Neuron (in vitro differentiated cells): ENCODE measurements around the gene GPR84.
"Not testable (repeated sequence)": the region's sequence is repeated elsewhere in the genome, so short reads cannot be mapped to it uniquely, and the experiment has no call there.

ENCODE experiments used
- H2AFZ ChIP-seq: one replicate; pipeline ENCODE4 v1.6.1; 2013; ENCODE audit warnings: low read depth, mild to moderate bottlenecking, inconsistent platforms, low read length, moderate library complexity
- H3K27me3 ChIP-seq: one replicate; pipeline ENCODE4 v1.6.1; 2013; ENCODE audit warnings: low read length; ENCODE audit not compliant: insufficient read depth
- H3K36me3 ChIP-seq: one replicate; pipeline ENCODE4 v1.6.1; 2013; ENCODE audit warnings: low read length; ENCODE audit not compliant: insufficient read depth
- H3K4me1 ChIP-seq: one replicate; pipeline ENCODE4 v1.6.1; 2013; ENCODE audit warnings: low read length; ENCODE audit not compliant: insufficient read depth
- H3K4me3 ChIP-seq: 2 replicates; pipeline ENCODE4 v1.5.1; 2013; ENCODE audit warnings: mild to moderate bottlenecking, low read length, moderate library complexity
- H3K9me3 ChIP-seq: one replicate; pipeline ENCODE4 v1.6.1; 2013; ENCODE audit warnings: low read length

GPR84 gene

GRCh38 chr12:54333420-54334034 is 30.8 kb downstream of the GPR84 start:
- H3K4me1 ChIP-seq: peaks cover 11% of the 10 kb centered on the region
- no peaks in the 10 kb centered on the region for H3K27me3 ChIP-seq
- no peaks in the 10 kb centered on the region for H3K9me3 ChIP-seq
- H3K36me3 ChIP-seq: peaks cover 8% of the 10 kb centered on the region
- no peak overlapping the region for H2AFZ ChIP-seq
- no peak overlapping the region for H3K4me3 ChIP-seq

DNA sequence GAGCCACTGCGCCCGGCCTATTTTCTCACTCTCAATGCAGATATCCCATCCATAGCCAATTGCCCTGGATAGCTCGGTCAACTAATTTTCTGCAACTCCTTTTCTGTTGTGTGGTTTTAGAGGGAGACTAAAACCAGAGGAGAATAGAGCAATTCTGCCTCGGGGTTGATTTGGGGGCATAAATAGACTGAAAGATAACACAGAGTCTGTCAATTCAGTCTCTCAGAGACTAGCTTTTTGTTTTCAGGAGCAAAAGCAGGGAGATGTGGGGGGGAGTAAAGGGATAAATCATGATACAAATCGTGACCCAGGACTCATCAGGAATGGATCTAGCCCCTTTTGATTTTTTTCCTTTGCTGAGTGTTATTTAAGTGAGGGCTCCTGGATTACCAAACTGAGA is 32.8 kb downstream of the GPR84 start:
- no peaks in the 10 kb centered on the region for H3K4me1 ChIP-seq

GRCh38 chr12:54330442-54330841 is 33.8 kb downstream of the GPR84 start:
- no peak overlapping the region for H3K4me3 ChIP-seq
- peaks cover 11% of the 10 kb centered on the region for H3K36me3 ChIP-seq
- no peaks in the 10 kb centered on the region for H3K27me3 ChIP-seq
- H2AFZ ChIP-seq: no peak overlapping the region
- H3K4me1 ChIP-seq: peaks cover 3% of the 10 kb centered on the region
- no peaks in the 10 kb centered on the region for H3K9me3 ChIP-seq

More for the DNA sequence above, 32.8 kb downstream of the GPR84 start:
- no peaks in the 10 kb centered on the region for H3K9me3 ChIP-seq
- no peaks in the 10 kb centered on the region for H3K27me3 ChIP-seq
- H3K4me3 ChIP-seq: no peak overlapping the region
- H3K36me3 ChIP-seq: peaks cover 11% of the 10 kb centered on the region
- no peak overlapping the region for H2AFZ ChIP-seq

GRCh38 chr12:54329759-54330158 is 34.5 kb downstream of the GPR84 start:
- H3K27me3 ChIP-seq: no peaks in the 10 kb centered on the region
- no peaks in the 10 kb centered on the region for H3K9me3 ChIP-seq
- no peak overlapping the region for H2AFZ ChIP-seq
- H3K4me3 ChIP-seq: no peak overlapping the region
- H3K36me3 ChIP-seq: peaks cover 11% of the 10 kb centered on the region
- H3K4me1 ChIP-seq: peaks cover 7% of the 10 kb centered on the region

- Histone ChIP-seq H3K36me3 (peaks cover 11% of the 10 kb centered on the region), H3K27me3 (no peaks in the 10 kb centered on the region), H3K4me1 (peaks cover 7% of the 10 kb centered on the region), H2AFZ (no peak overlapping the region), H3K9me3 (no peaks in the 10 kb centered on the region), H3K4me3 (no peak overlapping the region)
These were observed 35.5 kb downstream of the GPR84 start for GRCh38 chr12:54328595-54329337.

DNA sequence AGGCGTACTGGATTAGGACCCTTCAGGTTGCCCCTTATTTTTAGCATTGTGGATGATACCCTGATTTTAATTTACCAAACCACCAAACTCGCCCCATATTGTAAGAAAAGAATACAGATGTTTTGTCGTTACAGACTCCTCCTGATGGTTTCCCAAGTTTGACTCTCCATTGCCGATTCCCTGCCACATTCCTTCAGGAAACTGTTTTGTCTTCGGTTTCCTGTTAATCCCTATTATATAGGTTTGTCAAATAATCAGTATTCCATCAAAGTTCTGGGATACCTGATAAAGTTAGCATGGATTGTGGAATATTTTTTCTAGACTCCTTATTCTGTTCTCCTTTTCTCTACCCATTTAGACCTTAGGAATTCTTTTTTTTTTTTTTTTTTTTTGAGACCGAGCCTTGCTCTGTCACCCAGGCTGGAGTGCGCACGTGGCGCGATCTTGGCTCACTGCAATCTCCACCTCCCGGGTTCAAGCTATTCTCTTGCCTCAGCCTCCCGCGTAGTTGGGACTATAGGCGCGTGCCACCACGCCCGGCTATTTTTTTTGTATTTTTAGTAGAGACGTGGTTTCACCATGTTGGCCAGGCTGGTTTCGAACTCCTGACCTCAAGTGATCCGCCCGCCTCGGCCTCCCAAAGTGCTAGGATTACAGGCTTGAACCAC is 38.7 kb downstream of the GPR84 start:
- peak overlapping the region; percentile 96 for H3K4me3 ChIP-seq
- H3K27me3 ChIP-seq, H3K9me3 ChIP-seq, H3K4me1 ChIP-seq, H3K36me3 ChIP-seq: not testable (repeated sequence)
- peak overlapping the region; percentile 44 for H2AFZ ChIP-seq

- no peaks in the 10 kb centered on the region for H3K9me3 ChIP-seq
- peaks cover 7% of the 10 kb centered on the region for H3K4me1 ChIP-seq
- peak within 1 kb of the TSS; percentile 96 for H3K4me3 ChIP-seq
- H2AFZ ChIP-seq: peak within 1 kb of the TSS; percentile 59
- H3K36me3 ChIP-seq: peaks cover 7% of the 10 kb centered on the region
- no peaks in the 10 kb centered on the region for H3K27me3 ChIP-seq
These were observed 39.5 kb downstream of the GPR84 start, which contains the start of gene COPZ1 for GRCh38 chr12:54324617-54325441. COPZ1 (plus strand) TSS chr12:54325131; CDS start chr12:54325164, 33 bp downstream.

DNA sequence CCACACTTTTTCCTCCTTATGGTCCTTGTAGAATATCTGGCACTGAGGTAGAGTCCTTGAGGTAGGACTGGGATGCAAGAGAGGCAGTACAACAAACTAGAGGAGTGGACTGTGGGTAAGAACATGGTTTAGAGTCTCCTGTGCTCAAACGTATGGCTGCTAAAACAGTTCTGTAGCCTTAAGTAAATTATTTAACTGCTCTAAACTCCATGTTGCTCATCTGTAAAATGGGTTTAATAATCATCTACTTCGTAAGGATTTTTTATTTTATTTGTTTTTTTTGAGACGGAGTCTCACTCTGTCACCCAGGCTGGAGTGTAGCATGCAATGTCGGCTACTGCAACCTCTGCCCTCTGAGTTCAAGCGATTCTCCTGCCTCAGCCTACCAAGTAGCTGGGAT is 42.9 kb downstream of the GPR84 start:
- Histone ChIP-seq H2AFZ (no peak overlapping the region), H3K27me3 (no peaks in the 10 kb centered on the region), H3K4me1 (peaks cover 7% of the 10 kb centered on the region), H3K4me3 (no peak overlapping the region), H3K9me3 (no peaks in the 10 kb centered on the region), H3K36me3 (no peaks in the 10 kb centered on the region)
